Peyer's patch (tissue), 4 donors: ENCODE data around the gene CNTNAP2.

Experiments
- POLR2A ChIP-seq, 2 donors: fragments of 450-650 bp; IDR thresholded peaks; one replicate each; pipeline ENCODE4 v1.5.1; 2017; ENCODE audit warnings: antibody characterized with exemption in 2 of 2, mild to moderate bottlenecking in 2 of 2, moderate library complexity in 2 of 2
- TF ChIP-seq, protein P1 (sequence below), 6 experiments: fragments of 450-650 bp in 4 of 6; fragments of 200-600 bp in 2 of 6; sonication (generic) in 1 of 6; IDR thresholded peaks; one replicate each; pipeline ENCODE4 v1.5.1; 2017 to 2019; ENCODE audit warnings: antibody characterized with exemption in 6 of 6, mild to moderate bottlenecking in 3 of 6, moderate library complexity in 1 of 6

DNA sequence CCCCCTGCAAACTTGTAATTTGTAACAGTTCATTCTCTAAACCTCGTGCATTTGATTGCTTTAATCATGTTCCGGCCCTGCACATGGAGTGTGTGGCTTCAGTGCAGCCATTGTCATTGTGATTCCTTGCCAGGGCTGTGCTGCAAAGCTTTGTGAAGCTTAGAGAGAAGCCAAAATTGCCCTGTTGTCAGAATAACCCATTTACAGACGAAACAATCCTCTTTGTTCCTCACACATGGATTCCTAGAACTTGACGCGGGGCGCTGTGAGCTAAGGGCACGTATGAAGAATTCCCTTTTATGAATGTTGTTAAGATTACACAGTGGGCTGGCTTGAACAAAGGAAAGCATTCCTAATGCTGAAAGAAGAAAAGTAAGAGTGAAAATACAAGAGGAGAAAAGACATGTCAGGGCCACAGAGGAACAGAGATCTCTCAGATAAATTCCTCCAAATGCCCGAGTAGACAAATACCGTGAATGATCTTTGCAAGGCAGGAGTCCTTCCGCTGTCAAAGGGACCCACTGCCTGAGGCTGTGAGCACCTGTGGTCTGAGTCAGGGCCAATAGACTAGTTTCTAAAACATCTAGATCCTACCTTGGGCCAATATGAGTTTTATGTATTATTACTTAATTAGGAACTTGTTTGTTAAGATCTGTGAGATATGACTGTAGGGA, 2268.5 kb downstream of the CNTNAP2 start:
- TF ChIP-seq, protein P1, sequence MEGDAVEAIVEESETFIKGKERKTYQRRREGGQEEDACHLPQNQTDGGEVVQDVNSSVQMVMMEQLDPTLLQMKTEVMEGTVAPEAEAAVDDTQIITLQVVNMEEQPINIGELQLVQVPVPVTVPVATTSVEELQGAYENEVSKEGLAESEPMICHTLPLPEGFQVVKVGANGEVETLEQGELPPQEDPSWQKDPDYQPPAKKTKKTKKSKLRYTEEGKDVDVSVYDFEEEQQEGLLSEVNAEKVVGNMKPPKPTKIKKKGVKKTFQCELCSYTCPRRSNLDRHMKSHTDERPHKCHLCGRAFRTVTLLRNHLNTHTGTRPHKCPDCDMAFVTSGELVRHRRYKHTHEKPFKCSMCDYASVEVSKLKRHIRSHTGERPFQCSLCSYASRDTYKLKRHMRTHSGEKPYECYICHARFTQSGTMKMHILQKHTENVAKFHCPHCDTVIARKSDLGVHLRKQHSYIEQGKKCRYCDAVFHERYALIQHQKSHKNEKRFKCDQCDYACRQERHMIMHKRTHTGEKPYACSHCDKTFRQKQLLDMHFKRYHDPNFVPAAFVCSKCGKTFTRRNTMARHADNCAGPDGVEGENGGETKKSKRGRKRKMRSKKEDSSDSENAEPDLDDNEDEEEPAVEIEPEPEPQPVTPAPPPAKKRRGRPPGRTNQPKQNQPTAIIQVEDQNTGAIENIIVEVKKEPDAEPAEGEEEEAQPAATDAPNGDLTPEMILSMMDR (IDR thresholded peaks at IDR 0.05): no peak
- TF ChIP-seq POLR2A (IDR thresholded peaks at IDR 0.05): no peak
